Endometrium (tissue), 2 donors: ENCODE data around the gene TGFBRAP1.
"Not testable (repeated sequence)": the region's sequence is repeated elsewhere in the genome, so short reads cannot be mapped to it uniquely, and the experiment has no call there.

ENCODE experiments used
- FAIRE-seq: peaks from 2 replicates; lab custom pipeline; 2012; peaks lifted over from hg19 to GRCh38; lab: Jason Lieb, UNC
- donor health status: control.
- donor health status: control.

The TGFBRAP1 gene

DNA sequence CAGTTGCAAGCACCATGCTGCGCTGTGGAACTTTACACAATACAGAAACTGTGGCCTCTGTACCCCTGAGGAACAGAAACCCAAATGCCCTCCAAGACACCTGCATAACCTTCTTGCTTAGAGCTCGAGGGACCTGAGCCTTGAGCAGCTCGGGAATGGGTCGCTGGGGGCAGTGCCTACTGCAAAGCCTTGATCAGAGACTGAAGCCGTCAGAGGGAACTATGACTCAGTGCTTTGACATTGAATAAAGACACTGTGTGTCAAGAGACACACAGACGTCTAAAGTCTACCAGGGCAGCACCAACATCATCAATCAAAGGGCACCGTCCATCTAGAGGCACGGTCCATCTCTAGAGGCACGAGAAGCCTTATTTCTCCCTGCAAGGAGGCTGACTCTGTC is 57.4 kb downstream of the TGFBRAP1 start:
- no peak for FAIRE-seq

DNA sequence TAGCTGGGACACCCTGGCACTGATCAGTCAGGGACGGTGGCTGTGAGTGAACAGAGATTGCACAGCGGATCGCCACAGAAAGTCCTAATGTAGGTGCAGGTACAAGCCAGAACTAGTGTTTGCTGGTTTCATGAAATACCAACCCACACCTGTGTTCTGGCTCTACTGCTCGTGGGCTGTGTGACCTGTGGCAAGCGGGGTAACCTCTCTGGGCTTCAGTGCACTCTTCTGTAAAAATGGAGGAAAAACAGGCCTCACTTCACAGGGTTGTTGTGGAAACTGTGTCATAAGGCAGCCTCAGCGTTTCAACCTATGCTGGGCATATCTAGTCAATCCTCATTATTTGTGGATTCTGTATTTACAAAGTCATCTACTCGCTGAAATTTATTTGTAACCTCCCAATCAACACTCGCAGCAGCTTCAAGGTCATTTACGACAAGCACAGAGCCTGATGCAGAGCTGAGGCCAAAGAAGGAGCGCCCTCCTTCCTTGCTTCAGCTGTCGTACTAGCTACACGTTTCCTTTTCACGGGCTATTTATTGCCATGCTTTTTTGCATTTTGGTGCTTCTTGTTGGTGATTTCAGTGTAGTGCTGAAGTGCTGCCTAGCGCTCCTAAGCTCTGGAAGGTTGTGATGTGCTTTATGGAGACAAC is 58.0 kb downstream of the TGFBRAP1 start:
- no peak for FAIRE-seq

DNA sequence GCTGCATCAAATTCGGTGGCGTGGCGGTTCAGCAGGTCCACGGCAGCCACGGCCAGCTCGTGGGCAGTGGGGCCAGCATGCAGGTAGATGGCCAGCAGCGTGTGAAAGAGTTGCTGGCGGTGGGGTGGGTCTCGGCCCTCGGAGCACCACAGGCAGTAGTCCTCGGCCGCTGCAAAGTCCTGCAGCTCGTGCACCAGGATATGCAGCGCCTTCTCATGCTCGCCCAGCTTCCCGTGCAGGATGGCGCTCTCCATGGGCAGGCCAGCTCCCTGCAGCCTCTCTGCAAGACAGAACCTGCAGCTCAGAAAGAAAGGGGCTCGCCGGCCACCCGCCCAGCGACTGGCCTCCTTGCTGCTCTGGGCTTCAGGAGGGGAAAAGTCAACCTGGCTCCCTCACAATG is 60.1 kb downstream of the TGFBRAP1 start:
- no peak for FAIRE-seq

DNA sequence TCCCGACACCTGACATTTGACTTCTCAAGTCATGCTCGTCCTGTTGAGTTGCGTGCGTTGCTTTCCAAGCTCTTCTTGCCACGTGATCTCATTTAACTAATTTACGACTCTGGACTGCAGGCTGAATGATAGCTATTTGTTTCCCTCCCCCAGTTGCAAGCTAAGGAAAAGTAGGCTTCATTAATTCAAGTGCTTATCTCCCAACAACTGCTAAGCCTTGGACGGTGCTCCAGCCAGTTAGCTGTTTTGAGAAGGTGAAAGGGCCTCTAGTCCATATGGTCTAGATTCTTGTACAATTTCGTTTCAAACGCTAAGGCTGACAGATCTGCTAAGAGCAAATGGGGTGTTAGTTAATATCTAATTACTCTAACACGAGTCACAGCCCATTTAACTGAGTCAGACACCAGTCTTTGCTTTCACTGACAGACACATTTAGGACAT is 66.9 kb downstream of the TGFBRAP1 start:
- no peak for FAIRE-seq

DNA sequence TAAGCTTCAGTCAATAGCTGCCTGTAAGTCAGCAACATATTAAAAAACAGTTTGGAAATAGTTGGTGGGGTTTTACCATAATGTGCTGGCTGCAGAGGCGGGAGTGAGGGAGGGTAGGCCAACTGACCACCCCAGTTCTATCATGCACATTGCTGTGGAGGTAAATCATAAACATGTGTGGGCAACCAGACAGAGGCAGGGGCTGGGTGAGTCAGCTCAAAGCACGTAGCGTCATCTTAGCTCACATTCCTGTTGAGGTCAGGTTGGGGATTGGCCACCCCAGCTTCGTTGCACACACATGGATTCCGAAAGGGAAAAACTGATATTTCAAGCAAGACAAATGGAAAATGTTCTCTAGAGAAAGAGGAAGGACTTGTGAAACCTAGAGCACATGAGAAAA is 68.5 kb downstream of the TGFBRAP1 start:
- no peak for FAIRE-seq

DNA sequence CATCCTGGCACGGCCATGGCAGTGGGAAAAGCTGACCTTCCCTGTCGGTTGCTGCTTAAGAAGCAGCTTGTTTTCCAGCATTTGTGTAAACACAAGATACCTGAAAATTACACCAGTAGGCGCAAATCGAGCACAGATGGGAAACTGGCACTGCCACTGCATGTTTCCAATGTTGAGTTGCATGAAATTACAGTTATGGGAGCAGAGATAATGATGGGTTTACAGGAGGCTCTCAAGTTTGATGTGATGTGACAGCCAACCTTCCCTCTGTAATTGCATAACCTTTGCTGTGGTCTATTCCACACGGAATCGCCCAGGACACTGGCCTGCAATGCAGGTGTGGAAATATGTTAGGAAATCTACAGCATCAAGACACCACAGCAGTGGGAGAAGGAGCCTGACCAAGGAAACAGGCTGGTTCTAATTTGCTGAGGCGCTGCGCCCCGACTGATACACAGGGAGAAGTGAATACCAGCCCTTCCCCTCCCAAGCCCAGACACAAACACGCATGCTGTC is 70.6 kb downstream of the TGFBRAP1 start:
- FAIRE-seq: no peak

DNA sequence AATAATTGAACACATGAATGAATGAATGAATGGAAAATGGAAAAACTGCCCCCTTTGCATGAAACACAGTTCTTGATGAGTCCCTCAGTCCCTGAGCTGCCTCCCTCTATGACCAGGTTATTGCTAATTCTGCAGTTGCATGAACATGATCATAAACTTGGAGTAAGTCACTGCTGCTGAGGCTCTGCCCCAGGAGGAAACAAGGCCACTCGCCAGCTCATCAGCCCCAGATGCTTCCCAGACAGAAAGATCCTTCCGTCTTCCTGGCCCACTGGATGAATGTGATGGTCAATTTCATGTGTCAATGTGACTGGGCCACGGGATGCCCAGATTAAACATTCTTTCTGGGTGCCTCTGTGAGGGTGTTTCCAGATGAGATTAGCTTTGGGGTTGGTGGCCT is 71.6 kb downstream of the TGFBRAP1 start:
- FAIRE-seq: no peak

DNA sequence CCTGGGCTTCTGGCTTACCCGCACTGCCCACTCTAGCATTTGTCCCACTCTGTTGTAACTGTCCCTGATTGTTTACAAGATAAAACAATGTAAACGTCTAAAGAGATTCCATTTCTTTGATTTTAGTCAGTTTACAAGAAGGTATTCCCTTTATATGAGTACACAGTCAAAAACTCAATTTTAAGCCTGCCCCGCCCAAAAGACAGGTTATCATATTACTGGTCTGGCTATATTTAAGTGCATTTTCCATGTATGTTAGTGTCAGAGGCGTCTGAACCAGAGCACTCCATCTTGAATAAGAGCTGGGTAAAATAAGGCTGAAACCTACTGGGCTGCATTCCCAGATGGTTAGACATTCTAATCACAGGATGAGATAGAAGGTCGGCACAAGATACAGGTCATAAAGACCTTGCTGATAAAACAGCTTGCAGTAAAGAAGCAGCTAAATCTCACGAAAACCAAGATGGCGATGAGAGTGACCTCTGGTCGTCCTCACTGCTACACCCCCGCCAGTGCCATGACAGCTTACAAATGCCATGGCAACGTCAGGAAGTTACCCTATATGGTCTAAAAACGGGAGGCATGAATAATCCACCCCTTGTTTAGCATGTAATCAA is 73.0 kb downstream of the TGFBRAP1 start:
- no peak for FAIRE-seq

DNA sequence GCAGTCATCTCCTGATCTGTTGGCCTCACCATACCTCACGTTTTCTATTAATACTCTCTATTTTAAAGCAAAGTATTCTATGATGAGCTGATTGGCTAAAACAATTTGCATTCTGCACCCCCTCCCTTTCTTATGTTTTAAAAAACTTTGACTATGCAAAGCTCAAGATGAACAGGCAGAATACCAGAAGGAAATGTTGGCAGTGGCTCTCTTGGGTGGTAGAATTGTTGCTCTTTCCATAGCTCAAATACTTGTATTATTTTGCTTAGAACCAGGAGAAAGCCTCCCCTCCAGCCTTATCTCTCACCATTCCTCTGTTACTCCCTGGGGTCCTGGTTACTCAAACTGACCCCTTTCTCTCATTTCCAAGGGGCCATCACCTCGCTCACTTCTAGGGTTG is 73.6 kb downstream of the TGFBRAP1 start:
- FAIRE-seq: no peak

DNA sequence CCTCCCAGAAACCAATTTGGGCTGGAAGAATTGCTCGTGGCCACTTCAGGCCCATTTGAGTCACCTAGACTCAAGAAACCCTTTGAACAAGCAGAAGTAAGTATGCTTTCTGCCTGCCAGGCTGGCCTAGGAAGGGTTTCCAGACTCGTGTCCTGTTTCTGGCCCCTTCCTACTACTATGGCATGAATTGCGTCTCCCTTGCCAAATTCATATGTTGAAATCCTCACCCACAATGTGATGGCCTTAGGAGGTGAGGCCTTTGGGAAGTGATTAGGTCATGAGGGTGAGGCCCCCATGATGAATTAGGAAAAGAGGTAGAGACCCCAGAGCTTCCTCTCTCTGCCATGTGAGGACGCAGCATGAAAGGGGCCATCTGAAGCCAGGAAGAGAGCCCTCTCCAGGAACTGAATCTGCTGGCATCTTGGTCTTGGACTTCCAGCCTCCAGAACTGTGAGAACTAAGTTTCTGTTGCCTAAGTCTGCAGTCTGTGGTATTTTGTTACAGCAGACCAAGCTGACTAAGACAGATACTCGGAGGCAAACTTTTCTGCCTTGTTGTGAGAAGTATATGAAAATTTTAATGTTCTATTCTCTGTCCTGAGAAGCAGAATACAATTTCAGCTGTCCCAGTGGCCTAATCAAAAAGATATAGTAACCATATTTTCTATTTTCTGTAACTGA is 74.9 kb downstream of the TGFBRAP1 start:
- FAIRE-seq: no peak

DNA sequence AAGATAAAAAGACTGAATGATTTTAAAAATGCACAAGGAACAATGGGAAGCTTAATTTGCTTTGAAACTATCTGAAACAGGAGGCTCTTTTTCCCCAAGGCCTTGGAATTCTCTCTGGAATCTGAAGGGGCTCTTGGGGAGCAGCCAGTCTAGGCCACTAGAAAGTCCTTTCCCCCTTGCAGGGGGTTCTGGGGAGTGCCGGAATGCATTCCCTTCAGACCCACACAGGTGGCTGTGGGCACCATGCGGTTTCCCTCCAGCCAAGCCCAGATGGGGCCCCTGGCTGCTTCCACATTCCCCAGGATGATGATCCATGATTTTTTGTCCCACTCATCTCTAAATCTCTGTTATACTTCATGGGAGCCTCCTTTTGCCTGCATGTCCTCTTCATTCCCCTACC is 77.3 kb downstream of the TGFBRAP1 start:
- FAIRE-seq: no peak

DNA sequence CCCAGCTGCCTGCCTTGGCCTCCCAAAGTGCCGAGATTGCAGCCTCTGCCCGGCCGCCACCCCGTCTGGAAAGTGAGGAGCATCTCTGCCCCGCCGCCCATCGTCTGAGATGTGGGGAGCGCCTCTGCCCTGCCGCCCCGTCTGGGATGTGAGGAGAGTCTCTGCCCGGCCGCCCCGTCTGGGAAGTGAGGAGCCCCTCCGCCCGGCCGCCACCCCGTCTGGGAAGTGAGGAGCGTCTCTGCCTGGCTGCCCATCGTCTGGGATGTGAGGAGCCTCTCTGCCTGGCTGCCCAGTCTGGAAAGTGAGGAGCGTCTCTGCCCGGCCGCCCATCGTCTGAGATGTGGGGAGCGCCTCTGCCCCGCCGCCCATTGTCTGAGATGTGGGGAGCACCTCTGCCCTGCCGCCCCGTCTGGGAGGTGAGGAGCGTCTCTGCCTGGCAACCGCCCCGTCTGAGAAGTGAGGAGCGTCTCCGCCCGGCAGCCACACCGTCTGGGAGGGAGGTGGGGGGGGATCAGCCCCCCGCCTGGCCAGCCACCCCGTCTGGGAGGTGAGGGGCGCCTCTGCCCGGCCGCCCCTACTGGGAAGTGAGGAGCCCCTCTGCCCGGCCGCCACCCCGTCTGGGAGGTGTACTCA is 78.4 kb downstream of the TGFBRAP1 start:
- FAIRE-seq: not testable (repeated sequence)

DNA sequence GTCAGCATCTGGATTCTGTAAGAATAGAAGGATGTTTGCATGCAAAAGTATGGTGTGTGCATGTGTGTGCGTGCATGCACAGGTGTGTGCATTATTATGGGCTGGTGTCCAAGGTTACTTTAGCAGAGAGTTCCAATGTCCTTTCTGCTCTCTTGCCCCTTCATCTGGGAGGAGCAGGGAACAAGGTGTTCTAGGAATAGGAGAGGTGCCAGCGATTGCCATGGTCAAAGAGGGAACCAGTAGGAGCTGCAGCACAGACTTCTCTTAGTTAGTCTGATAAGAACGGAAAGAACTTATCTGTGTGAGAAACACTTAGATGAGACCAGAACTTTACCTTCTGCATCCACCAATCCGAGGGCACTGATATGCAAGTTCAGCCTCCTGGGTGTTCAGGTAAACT is 79.6 kb downstream of the TGFBRAP1 start:
- FAIRE-seq: no peak

DNA sequence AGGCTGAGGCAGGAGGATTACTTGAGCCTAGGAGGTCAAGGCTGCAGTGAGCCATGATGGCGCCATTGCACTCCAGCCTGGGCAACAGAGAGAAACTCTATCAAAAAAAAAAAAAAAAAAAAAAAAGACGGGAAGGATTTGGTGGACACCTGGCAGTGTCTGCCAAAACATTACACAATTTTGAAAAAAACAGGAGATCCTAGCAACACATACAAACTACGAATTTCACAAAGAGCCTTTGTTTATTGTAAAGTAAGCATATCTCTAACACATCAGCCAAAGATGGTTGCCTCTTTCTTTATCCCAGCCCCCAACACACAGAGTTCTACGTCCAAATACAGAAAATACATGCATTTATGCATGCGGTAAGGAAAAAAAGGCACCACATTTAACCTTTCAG is 80.4 kb downstream of the TGFBRAP1 start:
- no peak for FAIRE-seq

DNA sequence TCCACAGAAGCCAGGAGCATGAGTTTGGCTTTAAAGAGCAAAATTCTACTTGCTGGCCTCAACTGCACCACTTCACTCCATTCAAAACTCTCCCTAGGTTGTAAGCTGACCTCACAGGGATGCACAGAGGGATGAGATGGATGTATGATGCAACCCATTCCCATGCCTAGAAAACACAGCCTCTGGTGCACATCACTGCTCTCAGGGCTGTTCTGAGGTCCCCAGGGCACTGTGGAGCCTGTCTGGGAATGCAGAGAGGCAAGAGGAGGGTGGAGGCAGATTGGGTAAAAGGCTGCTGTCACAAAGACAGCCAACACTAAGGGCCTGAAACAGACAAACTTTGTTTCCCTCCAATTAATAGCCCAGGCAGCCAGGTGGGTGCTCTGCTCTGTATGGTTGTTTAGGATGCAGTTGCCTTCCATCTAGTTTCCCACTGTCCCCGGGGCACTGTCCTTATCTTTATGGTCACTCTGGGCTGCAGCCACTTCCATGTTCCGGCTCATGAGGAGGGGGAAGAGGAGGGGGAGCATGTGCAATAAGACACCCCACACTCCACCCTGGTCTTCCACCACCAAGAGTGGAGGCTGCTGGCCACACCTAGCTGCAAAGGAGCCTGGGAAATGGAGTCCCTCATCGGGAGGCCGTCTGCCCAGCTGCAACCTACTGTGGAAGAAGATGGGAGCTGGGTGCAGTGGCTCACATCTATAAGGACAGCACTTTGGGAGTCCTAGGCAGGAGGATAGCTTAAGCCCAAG is 81.0 kb downstream of the TGFBRAP1 start:
- FAIRE-seq: no peak

DNA sequence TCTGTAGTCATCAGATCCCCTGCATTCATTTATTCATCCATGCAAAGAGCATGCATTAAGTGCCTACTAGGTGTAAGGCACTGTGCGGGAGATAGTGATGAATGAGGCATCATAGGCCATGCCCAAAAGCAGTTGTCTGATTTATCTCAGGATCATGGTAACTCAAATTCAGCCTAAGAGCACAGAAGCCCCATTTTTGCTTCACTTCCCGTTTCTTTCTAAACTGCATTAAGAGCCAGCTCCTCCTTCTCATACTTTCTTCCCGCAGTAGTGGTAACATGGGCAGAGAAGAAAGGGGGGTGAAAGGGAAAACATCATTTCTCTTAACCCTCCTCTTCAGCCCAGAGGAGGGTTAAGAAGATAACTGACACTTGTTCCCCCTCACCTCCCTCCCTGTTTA is 85.1 kb downstream of the TGFBRAP1 start:
- FAIRE-seq: no peak

DNA sequence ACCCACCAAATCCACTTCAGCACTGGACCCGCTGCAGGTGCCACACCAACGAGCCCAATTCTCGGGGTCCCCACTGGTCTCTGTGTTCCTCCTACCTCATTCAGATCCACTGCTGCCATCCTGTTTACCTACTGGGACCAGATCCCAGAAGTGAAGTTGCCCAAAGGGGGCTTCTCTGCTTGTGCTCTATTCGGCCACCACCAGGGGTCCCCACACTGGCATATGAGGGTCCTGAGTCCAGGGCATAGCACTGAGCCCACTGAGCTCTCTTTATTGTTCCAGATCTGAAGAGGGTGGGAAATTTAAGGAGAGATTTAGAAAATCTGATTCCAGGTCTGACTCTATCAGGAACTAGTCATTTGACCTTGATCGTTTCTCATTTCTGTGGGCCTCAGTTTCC is 85.6 kb downstream of the TGFBRAP1 start:
- no peak for FAIRE-seq

DNA sequence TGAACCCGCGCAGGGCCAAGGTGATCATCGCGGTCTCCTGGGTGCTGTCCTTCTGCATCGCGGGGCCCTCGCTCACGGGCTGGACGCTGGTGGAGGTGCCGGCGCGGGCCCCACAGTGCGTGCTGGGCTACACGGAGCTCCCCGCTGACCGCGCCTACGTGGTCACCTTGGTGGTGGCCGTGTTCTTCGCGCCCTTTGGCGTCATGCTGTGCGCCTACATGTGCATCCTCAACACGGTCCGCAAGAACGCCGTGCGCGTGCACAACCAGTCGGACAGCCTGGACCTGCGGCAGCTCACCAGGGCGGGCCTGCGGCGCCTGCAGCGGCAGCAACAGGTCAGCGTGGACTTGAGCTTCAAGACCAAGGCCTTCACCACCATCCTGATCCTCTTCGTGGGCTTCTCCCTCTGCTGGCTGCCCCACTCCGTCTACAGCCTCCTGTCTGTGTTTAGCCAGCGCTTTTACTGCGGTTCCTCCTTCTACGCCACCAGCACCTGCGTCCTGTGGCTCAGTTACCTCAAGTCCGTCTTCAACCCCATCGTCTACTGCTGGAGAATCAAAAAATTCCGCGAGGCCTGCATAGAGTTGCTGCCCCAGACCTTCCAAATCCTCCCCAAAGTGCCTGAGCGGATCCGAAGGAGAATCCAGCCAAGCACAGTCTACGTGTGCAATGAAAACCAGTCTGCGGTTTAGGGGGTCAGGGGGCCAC is 87.1 kb downstream of the TGFBRAP1 start:
- FAIRE-seq: no peak

DNA sequence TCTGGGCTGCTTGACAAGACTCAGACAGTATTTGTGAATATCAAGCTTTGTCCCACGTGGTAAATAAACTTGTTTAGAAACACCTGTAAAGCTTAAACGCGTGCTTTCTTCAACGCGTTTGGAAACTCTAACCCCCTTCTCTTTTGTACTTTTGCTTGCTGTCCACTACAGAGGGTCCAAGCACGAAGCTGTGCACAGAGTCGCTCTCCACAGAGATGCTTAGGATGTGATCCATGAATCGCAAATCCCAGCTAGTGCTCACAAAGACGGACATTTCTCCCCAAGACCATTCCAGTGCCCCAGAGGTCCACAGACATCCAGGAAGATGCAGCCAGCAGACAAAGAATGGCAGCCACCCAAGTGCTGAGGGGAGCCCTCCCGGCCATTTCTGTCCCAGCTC is 88.1 kb downstream of the TGFBRAP1 start, which contains the start of gene GPR45:
TSS of gene GPR45 (plus strand) at position 301 of the 400 bp plus-strand sequence. CDS start 116 bp downstream, outside the sequence.
- FAIRE-seq: no peak

DNA sequence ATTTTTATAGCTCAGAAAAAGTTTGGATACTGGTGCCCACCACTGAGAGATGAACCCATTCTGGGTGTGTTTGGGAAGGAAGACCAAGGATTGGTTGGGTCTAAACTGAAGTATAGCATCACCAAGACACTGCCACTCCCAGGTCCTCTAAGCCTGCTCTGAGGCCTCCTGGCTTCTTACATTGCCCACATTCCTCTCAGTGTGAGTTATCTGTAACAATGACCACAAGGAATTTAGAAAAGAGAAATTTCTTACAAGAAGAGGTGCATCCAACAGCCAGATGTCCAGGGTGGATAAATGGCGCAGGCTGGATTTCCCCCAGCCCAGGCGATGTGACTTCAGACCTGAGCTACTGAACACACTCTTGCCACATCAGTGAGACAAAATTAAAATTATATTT is 89.6 kb downstream of the TGFBRAP1 start:
- no peak for FAIRE-seq

DNA sequence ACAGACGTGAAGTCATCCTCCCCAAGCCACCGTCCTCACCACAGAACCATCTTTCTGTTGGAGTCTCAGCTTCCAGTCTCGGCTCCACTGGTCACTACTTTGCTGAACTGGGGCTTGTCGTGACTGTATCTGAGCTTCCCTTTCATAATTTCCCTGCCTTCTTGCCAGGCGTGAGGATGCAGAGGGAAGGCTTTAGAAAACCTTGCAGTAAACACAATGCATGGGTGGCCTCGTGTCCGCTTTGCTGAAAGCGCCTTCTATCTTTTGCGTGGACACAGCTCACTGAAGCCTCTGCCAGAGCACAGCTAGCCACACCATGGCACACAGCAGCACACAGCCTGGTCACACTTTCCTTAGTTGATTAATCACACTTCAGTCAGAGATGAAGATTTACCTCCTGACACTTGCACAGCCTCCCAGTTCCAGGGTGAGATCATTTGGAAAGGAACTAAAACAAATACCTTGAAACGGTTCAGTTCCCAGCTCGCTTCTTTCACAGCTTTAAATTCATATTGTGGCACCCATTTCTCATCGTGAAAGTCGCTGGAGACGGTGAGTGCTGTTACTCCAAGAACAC is 90.8 kb downstream of the TGFBRAP1 start:
- FAIRE-seq: no peak
